HL-60/S4 (cell line): Measurements from ENCODE around the gene KIF18B.

Experiments
- in situ Hi-C: fragments of 300-500 bp; cut with MboI; formaldehyde crosslinking; loops from 2 replicates; pipeline ENCODE4 v1.14.3; 2022; ENCODE audit warnings: low sequenced_read_pairs

Gene KIF18B

DNA sequence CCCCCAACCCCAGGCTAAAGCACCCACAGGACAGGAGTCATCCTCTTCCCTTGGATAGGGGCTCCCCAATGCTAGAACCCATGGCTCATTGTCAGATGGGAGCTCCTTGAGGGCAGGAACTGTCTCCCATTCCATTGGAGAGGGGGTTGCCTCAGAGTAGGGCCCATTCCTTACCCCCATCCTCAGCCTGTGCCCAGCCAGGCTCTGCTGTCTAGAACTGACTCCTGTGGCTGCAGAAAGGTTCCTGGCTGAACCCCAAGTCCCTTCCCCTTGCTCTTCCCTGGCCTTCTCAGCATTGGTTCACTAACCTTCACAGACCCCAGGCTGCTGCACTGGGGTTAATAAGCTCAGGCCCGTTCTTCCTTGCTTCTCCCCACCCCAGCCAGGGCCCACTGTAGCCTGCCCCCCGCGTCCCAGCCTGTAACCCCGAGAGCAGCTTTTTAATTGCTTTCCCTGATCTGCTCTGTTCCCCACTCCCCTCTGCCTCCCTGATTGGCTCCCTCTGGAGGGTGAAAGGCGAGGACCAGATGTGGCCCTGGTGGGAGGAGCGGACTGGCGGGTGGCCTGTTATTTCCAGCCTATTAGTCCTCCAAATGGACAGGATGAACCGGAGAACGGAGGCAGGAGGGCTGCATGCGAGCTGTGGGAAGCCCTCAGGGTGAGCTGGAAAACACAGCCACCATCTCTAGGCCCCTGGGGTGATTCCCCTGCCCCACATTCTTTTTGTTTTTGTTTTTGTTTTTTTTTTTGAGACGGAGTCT, 26.3 kb downstream of the KIF18B start:
- in situ Hi-C loops, result loop anchor here (10.0 kb wide), 1 partner anchor 103 kb away; no protein-coding TSS in a partner anchor

DNA sequence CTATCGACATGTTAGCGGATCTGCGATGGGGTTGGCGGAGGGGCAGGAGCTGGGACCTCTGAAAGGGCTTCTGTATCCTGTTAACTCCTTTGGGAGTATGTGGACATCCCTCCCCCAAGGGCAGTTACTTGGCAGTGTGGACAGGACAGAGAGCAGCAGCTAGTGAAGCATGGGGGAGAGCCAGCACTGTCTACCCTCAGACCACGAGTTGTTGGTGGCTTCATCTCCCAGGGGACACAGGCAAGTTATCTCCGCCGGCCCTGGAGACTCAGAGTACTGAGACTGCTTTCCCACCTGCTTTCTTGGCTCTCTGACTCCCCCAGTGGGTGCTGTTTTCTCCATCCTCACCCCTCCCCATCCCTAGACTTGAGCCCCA, 27.0 kb downstream of the KIF18B start:
- in situ Hi-C loops, result loop anchor here (10.0 kb wide), 1 partner anchor 104 kb away; no protein-coding TSS in a partner anchor

DNA sequence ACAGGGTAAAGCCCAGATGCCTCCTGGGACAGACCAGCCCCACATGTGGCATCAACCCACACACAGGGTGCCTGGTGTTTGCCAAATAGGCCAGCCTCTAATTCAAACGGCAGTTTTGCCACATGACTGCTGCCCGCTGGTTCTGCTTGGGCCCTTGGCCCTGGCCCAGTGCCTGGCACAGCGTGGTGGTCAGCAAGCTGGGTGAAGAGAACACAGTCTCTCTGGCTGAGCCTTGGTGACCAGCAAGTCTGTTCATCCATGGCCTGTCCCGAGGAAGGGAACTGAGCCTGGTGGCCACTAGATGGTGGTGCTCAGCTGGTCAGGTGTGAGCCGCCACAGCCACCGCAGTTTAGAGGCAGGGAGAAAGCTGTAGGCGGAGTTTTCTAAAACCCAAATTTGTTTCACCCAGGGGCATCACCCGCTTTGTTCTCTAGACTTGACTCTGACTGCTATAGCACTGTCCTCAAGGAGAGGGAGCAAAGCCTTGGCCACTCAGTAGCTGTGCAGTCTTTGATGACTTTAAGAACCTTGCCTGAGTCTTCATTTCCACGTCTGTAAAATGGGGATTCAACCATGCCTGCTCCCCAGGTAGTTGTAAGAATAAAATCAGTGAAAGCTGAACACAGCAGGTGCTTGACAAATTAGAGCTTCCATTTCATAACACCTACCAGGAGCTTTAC, 27.5 kb downstream of the KIF18B start:
- in situ Hi-C loops, result loop anchor here (10.0 kb wide), 1 partner anchor 105 kb away; no protein-coding TSS in a partner anchor

DNA sequence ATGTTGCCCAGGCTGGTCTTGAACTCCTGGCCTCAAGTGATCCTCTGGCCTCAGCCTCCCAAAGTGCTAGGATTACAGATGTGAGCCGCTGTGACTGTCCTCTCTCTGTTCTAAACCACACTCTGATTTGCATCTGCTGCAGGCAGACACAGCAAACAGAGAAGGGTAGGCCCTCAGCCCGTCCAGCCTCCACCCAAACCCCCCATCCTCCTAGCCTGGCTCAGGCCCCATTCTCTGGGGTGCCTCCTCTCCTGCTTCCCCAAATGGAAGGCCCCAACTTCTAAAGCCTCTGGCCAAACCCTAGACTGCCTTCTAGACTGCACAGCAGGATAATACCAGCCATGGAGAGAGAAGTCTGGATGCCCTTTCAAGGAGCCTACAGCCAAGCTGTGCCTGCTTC, 28.2 kb downstream of the KIF18B start:
- in situ Hi-C loops, result no loop called here

DNA sequence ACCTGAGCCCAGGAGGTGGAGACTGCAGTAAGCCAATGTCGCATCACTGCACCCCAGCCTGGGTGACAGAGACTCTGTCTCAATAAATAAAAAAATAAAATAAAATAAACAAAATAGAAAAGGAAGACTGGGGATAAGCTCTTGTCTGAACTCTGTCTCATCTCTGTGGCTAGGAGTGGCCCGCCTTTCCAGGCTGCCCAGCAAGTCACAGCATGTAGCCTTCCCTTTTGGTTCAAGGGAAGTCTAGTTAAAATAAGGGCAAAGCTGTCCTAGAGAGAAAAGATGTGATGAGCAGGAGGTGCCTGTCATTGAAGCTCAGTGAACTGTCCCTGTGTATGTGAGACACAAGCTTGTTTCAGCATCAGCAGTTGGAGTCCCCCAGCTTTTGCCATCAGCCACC, 29.6 kb downstream of the KIF18B start:
- in situ Hi-C loops, result no loop called here

DNA sequence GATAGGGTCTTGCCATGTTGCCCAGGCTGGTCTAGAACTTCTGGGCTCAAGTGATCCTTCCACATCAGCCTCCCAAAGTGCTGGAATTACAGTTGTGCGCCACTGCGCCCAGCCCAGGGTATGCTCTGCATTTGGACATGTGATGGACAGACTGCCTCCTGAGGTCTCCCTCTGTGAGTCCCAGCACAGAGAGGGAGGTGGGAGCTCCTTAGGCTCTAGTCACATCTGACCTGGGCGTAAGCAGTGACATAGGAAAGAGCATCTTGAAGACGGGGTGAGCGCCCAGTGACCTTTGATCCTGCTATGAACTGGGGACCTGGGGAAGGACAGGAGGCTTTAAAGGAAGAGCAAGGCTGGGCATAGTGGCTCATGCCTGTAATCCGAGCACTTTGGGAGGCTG, 30.1 kb downstream of the KIF18B start:
- in situ Hi-C loops, result no loop called here

DNA sequence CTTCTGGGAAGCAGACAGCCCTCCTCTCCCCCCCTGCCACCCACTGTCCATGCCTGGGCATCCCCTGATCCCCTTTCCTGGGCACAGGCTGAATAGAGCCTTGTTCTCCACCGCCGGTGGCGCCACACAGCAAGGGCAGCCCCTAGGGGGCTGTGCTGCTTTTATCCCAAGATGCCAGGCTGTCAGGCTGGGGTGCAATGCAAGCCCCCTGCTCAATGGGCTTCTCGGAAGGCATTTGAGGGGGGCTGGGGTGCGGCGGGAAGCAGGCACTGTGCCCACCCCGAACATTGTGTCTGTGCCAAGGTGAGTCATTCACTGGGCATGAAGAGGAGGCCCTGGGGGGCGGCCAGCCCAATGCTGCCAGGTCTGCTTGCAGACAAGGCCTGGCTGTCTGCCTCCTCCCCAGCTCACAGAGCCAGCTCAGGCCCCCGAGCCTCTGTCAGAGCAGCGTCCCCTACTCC, 30.8 kb downstream of the KIF18B start:
- in situ Hi-C loops, result no loop called here

DNA sequence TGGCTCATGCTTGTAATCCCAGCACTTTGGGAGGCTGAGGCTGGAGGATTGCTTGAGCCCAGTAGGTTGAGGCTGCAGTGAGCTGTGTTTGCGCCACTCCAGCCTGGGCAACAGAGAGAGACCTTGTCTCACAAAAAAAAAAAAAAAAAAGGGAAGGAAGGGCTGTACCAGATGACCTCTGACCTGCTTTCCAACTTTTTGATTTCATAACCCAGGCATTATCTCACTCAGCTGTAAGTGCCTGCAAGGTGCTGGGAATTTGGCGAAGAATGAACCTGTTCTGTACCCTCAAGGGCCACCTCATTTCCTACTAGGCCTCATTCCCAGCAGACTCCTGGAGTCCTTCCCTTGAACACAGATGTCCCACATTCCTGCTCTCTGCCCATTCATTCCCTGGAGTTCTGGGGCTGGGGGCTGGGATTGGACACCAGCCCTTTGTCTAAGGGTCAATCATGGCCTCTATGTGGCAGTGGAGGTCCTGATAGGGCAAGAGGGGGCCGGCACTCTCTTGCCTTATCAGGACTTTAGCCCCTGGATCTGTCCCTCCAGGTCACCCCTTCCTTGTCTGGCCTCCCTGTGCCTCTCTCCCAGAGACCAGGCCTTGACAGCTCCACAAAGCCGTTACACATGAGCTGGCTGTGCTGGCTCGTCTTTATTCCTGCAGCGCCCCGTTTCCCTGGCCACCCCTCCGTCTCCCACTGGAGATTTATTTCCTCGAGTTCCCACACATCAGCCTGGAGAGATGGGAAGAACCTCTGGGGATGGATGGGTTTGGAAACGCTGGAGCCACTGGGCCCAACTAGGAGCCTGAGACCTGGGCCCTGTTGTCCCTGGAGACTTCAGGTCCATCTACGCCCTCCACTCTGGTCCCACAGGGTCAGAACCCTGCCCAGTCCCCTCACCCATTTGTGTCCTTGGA, 31.5 kb downstream of the KIF18B start:
- in situ Hi-C loops, result no loop called here

DNA sequence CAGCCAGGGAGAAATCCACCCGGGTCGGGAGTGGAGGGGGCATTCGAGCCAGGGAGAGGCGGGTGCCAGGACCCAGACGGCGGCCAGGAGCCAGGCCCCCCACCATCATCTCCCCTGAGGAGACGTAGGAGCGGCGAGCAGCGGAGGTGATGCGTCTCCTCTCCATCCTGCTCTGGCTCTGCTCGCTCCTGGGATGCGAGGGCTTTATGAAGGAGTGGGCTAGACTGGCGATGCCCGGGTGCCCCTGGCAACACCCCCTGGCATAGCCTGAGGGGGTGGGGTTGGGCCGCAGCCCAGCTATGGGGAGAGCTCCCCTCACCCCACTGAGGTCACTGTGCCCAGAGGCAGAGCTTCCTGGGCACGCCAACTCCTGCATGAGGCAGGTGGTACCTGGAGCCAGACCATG, 32.2 kb downstream of the KIF18B start, which contains the start of gene GFAP:
Gene GFAP, minus strand, starts transcription at position 180 of the 406 bp plus-strand sequence. Its CDS starts 14 bp downstream, at position 166.
- in situ Hi-C loops, result no loop called here

DNA sequence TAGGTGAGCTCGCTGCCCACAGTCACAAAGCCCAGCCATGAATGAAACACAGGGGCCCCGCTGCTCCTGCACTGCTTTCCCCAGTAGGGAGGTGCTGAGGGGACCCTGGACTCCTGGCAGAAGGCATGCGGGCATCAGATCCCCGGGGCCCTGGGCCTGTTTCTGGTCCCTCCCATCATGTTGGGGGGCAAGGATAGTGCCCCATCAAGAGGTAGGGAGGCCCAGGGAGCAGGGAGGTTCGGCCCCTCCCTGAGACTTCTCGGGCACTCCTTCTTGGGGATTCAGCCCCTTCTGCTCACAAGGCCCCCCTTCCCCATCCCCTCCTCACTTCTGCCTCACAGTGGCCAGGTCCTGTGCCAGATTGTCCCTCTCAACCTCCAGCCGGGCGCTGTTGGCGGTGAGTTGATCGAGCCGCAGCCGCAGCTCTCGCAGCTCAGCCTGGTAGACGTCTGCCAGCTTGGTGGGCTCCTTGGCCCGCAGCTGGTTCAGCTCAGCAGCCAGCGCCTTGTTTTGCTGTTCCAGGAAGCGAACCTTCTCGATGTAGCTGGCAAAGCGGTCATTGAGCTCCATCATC, 32.8 kb downstream of the KIF18B start:
- in situ Hi-C loops, result no loop called here

DNA sequence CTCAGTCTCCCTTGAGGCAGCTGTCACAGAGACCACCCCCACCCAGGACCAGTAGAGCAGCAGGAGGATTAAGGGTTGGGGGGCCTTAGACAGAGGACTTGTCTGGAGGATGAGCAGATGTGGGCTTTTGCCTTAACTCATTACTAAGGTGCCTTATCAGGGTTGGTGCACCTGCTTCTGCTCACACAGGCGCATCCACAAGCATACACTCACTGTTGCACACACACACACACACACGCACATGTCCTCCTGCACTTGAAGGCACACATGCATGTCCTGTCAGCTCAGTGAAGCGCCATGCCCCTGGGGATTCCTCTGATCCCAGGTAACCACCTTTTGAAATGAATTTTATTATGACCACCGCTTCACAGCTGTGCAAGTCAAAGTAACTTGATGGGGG, 33.4 kb downstream of the KIF18B start:
- in situ Hi-C loops, result no loop called here

DNA sequence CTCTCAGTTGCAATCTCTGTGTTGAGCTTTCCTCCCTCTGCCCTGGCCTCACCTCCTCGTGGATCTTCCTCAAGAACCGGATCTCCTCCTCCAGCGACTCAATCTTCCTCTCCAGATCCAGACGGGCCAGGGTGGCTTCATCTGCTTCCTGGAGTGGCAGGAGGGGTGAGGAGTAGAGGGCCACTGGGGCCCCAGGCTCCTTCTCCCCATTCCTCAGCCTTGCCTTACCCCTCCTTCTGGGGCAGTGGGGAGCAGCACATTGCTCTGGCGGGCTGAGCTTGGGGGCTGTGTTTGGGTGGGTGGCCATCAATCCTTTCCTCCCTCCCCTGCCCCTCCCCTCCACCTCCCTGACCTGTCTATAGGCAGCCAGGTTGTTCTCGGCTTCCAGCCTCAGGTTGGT, 33.9 kb downstream of the KIF18B start:
- in situ Hi-C loops, result no loop called here

DNA sequence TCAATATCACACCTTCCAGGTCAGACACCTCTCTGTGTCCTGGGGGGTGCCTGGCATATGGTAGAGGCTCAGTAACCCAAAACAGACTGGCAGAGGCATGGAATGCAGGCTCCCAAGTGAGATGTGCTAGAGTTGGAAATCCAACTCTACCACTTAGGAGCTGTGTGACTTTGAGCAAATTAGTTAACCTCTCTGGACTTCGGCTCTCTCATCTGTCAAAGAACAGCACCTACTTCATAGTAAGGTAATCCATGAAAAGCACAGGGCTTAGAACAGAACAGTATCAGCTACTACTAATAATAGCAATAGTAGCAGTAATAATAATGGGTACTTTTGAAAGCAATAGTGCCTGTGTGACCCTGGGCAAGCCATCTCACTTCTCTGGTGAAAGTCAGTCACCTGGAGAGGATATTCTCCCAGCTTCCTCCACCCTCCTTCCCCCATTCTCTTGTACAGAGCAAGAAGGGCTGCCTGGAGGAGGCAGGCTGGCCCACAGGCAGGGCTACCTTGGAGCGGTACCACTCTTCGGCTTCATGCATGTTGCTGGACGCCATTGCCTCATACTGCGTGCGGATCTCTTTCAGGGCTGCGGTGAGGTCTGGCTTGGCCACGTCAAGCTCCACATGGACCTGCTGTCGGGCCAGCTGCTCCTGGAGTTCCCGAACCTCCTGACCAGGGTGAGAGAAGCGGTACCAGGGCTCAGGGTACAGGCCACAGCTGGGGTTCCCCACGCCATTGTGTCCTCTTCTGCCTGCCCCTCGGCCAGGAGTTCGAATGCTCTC, 34.6 kb downstream of the KIF18B start:
- in situ Hi-C loops, result no loop called here

DNA sequence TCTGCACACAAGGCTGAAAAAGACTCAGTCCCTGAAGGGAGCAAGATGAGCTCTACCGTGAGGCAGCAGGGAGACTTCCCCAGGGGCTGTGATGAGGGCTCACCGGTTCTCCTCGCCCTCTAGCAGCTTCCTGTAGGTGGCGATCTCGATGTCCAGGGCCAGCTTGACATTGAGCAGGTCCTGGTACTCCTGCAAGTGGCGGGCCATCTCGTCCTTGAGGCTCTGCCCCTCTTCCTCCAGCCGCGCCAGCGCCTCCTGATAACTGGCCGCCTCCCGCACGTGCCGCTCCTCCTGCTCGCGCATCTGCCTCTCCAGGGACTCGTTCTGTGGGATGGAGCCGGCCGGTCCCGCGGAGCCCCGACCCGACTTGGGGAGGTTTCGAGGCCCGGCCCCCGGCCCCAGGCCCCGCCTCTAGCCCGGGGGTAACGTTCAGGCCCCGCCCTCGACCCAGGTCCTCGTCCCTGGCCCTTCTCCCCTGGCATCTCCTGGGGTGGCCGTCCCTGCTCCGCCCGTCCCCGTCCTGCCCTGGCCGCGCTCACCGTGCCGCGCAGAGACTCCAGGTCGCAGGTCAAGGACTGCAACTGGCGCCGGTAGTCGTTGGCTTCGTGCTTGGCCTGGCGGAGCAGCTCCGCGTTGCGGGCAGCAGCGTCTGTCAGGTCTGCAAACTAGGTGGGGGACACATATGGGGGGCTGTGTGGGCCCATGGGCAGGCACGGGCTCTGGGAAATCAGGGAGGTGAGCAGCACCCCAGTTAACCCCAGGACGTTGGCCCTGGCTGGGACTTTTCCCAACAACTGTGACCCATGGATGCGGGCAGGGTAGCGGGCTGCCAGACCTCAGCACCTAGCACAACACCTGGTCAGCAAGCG, 36.2 kb downstream of the KIF18B start:
- in situ Hi-C loops, result no loop called here

DNA sequence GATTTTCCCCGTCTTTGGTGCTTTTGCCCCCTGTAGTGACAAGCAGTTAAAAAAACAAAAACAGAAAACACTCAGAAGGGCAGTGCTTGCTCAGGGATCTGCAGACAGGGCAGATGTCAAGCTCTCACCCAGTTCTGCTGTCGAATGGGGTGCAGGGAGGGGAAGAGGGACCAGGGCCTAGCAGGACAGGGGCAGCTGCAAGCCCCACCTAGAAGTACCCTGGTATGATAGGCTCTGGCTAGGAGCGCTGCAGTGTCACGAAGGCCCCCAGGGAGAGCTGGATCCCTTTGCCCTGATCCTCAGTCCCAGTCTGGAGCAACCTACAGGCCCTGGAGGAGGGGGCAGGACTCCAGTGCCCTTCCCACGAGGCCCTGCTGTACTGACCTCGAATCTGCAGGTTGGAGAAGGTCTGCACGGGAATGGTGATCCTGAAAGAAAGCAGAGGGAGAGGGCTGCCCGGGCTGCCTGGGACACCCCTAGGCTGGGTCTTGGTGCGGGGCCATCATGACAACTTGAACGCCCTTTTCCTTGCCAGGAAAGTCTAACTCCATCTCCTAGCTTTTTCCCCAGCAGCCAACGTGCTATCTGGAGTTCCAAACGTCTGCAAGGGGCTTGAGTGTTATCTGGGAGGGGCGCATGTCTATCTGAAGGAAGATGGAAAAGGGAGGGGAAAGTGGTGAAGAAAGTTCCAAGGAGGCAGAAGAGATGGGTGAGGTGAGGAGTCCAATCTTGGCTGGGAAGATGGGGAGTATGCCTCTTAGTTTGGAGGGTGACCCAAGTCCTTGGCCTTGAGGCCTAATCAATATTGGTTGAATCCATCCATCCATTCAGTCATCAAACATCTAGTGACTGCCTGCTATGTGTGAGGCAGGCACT, 37.1 kb downstream of the KIF18B start:
- in situ Hi-C loops, result no loop called here

DNA sequence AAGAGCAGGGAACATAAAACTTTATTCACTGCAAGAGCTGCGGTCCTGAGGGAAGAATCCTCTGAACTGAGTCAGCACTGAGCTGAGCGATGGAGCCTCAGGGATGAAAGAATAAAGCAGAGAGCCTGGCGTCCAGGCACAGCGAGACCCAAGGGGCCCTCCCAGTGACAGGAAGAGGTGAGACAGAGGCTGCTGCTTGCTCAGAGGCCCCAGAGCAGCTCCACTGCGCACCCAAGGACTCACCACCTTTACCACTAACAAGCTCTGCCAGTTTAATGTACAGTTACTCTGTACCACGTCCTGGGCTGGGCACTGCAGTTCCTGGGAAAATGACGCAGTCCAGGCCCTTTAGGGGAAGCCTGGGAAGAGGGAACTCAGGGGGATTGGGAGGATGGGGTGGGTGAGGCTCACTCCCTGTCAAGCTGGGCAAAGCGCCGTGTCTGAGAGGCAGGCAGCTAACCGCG, 37.9 kb downstream of the KIF18B start:
- in situ Hi-C loops, result no loop called here

DNA sequence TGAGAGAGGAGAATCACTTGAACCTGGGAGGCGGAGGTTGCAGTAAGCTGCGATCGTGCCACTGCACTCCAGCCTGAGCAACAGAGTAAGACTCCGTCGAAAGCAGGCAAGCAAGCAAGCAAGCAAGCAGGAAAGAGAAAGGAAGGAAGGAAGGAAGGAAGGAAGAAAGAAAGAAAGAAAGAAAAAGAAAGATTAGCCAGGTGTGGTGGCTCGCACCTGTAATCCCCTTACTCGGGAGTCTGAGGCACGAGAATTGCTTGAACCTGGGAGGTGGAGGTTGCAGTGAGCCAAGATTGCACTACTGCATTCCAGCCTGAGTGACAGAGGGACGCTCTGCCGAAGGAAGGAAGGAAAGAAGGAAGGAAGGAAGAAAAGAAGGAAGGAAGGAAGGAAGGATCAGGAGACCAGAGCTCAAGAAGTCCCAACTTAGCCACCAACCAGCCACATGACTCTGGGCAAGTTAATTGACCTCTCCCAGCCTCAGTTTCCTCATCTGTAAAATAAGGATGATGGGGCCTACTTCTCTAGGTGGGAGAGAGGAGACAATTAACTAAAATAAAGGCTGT, 38.7 kb downstream of the KIF18B start:
- in situ Hi-C loops, result no loop called here
